ENCODE data around the gene HIF3A.

Gene HIF3A

DNA sequence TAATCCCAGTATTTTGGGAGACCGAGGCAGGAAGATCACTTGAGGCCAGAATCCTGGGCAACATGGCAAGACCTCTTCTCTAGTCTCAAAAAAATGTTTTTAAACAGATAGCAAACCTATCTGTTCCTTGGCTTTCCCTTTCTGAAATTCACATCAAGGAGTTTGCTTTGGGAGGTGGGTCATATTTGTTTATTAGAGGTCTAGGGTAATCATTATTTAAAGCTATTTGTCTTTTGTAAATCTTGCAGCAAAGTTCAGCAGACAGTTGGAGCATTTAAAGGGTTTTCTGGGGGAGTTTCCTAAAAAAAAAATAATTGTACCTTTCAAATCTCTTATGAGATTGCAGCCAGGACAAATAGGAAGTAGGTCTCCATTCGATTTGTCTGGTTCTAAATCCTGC lies 67.5 kb downstream of the HIF3A start:
- no peak overlapping the region for H3K4me3 ChIP-seq (ENCODE audit: severe bottlenecking)
- DNase-seq (ENCODE audit: low spot score) (no peak), ATAC-seq (ENCODE audit: low read depth) (no peak)
- no peaks in the 10 kb centered on the region for H3K4me1 ChIP-seq (ENCODE audit: insufficient read depth, poor library complexity, severe bottlenecking)
- no peak for TF ChIP-seq CTCF (IDR thresholded peaks at IDR 0.05; ENCODE audit: poor library complexity, severe bottlenecking)
- H3K27me3 ChIP-seq (ENCODE audit: insufficient read depth, poor library complexity, severe bottlenecking) = no peaks in the 10 kb centered on the region
- H3K36me3 ChIP-seq (ENCODE audit: low read depth) = peaks cover 82% of the 10 kb centered on the region
- no peak overlapping the region for H3K27ac ChIP-seq (ENCODE audit: poor library complexity, severe bottlenecking)
- H3K9me3 ChIP-seq (ENCODE audit: severe bottlenecking) = no peaks in the 10 kb centered on the region

DNA sequence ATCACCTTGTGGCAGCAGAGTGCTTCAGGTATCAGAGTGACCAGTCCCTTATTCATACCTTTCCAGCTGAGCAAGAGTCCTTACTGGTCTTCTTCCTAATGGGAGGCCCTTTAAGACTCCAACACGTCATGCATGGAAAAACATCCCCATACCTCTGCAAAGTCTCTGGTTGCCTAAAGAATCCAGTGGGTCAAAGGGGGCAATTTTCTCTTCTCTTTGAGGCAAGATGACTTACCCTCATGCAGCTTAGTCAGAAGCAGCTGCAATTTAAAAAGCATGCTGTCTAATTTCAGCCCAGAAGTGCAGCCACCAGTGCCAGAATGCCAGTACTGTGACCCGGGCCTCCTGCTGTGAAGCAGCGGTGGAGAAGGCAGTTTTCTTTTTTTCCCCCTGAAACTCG lies 68.7 kb downstream of the HIF3A start:
- Histone ChIP-seq H3K4me3 (ENCODE audit: severe bottlenecking) (no peak overlapping the region), H3K27me3 (ENCODE audit: insufficient read depth, poor library complexity, severe bottlenecking) (no peaks in the 10 kb centered on the region), H3K9me3 (ENCODE audit: severe bottlenecking) (no peaks in the 10 kb centered on the region), H3K4me1 (ENCODE audit: insufficient read depth, poor library complexity, severe bottlenecking) (peaks cover 9% of the 10 kb centered on the region), H3K36me3 (ENCODE audit: low read depth) (peaks cover 75% of the 10 kb centered on the region), H3K27ac (ENCODE audit: poor library complexity, severe bottlenecking) (no peak overlapping the region)
- TF ChIP-seq CTCF (IDR thresholded peaks at IDR 0.05; ENCODE audit: poor library complexity, severe bottlenecking) = no peak
- no peak for DNase-seq (ENCODE audit: low spot score)
- no peak for ATAC-seq (ENCODE audit: low read depth)

DNA sequence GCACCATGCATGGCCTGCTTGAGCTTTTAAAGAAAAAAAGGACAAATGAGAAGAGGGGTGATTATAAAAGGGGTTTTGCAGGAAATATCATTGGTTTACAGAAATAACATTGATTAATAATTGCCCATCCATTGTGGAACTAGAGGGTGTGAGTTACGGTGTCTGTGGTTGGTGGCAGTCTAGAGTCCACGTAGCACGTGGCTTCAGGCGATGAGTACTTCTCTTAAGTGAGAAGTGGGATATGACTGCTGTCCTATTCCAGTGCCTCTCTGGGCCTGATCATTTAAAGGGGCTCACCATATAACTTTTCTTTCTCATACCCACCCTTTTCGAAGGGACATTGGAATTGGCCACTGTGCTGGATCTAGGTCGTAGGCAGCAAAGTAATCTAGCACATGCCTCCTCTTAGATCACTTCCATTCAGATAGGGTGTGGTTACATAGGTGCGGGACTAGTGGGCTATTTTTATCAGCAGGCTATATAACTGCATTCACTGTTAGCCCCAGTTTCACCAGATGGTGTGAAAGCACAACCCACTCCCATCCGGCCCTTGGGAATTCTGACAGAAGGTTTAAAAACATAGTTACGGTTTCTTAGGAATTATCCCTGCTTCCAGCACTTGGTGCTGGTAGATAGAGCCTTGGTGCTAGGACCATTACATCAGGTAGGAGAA lies 69.9 kb downstream of the HIF3A start:
- Histone ChIP-seq H3K9me3 (ENCODE audit: severe bottlenecking) (no peaks in the 10 kb centered on the region), H3K4me3 (ENCODE audit: severe bottlenecking) (no peak overlapping the region), H3K36me3 (ENCODE audit: low read depth) (peaks cover 81% of the 10 kb centered on the region), H3K4me1 (ENCODE audit: insufficient read depth, poor library complexity, severe bottlenecking) (peaks cover 21% of the 10 kb centered on the region), H3K27me3 (ENCODE audit: insufficient read depth, poor library complexity, severe bottlenecking) (no peaks in the 10 kb centered on the region), H3K27ac (ENCODE audit: poor library complexity, severe bottlenecking) (no peak overlapping the region)
- ATAC-seq (ENCODE audit: low read depth) (no peak), DNase-seq (ENCODE audit: low spot score) (no peak)
- TF ChIP-seq CTCF (IDR thresholded peaks at IDR 0.05; ENCODE audit: poor library complexity, severe bottlenecking) = no peak

DNA sequence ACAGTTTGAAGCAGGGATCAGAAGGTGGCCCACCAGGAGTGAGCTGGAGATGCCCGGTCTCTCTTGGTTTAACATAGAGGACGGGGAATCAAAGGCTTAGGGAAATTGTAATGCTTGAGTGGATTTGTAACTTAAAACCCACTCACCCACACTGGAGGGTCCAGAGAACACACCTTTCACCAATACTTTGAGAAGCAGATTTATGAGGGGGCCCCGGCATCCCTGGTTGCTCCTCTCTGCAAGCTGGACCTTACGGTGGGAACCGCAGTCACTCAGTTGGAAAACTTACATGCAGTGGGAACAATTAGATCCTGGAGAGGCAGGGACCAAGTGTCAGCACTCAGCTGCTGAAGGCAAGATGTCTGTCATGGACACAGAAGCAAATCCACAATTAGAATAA lies 70.6 kb downstream of the HIF3A start:
- peaks cover 28% of the 10 kb centered on the region for H3K4me1 ChIP-seq (ENCODE audit: insufficient read depth, poor library complexity, severe bottlenecking)
- H3K36me3 ChIP-seq (ENCODE audit: low read depth) = peaks cover 80% of the 10 kb centered on the region
- no peaks in the 10 kb centered on the region for H3K27me3 ChIP-seq (ENCODE audit: insufficient read depth, poor library complexity, severe bottlenecking)
- no peak overlapping the region for H3K4me3 ChIP-seq (ENCODE audit: severe bottlenecking)
- no peak for DNase-seq (ENCODE audit: low spot score)
- H3K27ac ChIP-seq (ENCODE audit: poor library complexity, severe bottlenecking) = no peak overlapping the region
- H3K9me3 ChIP-seq (ENCODE audit: severe bottlenecking) = no peaks in the 10 kb centered on the region
- no peak for ATAC-seq (ENCODE audit: low read depth)
- no peak for TF ChIP-seq CTCF (IDR thresholded peaks at IDR 0.05; ENCODE audit: poor library complexity, severe bottlenecking)

DNA sequence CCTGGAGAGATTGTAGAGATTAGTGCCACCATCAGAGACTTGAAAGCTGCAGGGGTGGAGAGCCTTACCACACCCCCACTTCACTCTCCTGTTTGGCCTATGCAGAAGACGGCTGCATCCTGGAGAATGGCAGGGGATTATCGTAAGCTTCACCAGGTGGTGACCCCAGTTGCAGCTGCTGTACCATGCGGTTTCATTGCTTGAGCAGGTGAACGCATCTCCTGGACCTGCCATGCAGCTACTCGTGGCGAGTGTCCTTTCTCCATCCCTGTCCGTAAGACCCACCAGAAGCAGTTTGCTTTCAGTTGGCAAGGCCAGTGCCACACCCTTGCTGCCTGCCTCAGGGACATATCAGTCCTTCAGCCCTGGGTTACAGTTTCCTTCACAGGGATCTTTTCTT lies 71.3 kb downstream of the HIF3A start:
- Histone ChIP-seq H3K4me1 (ENCODE audit: insufficient read depth, poor library complexity, severe bottlenecking) (peaks cover 35% of the 10 kb centered on the region), H3K9me3 (ENCODE audit: severe bottlenecking) (no peaks in the 10 kb centered on the region), H3K27me3 (ENCODE audit: insufficient read depth, poor library complexity, severe bottlenecking) (no peaks in the 10 kb centered on the region), H3K27ac (ENCODE audit: poor library complexity, severe bottlenecking) (no peak overlapping the region), H3K36me3 (ENCODE audit: low read depth) (peaks cover 76% of the 10 kb centered on the region), H3K4me3 (ENCODE audit: severe bottlenecking) (no peak overlapping the region)
- ATAC-seq (ENCODE audit: low read depth) (no peak), DNase-seq (ENCODE audit: low spot score) (no peak)
- TF ChIP-seq CTCF (IDR thresholded peaks at IDR 0.05; ENCODE audit: poor library complexity, severe bottlenecking) = no peak
